ENCODE results near the gene UXS1.

GRCh38 chr2:106127282-106127771 is 66.8 kb downstream of the UXS1 start:
- no peak for TF ChIP-seq CTCF (IDR thresholded peaks at IDR 0.05)
- TF ChIP-seq POLR2AphosphoS5 (IDR thresholded peaks at IDR 0.05), result no peak
- TF ChIP-seq POLR2A (IDR thresholded peaks at IDR 0.05), result no peak
